GM18909 (cell line): ENCODE measurements around the gene DGKG.

Source experiments
- ATAC-seq: cut with Tn5 transposase; IDR thresholded peaks from one replicate; pipeline ENCODE4 v1.9.1; 2021; ENCODE audit warnings: mild to moderate bottlenecking; ENCODE audit not compliant: unreplicated experiment, poor library complexity

DGKG gene

DNA sequence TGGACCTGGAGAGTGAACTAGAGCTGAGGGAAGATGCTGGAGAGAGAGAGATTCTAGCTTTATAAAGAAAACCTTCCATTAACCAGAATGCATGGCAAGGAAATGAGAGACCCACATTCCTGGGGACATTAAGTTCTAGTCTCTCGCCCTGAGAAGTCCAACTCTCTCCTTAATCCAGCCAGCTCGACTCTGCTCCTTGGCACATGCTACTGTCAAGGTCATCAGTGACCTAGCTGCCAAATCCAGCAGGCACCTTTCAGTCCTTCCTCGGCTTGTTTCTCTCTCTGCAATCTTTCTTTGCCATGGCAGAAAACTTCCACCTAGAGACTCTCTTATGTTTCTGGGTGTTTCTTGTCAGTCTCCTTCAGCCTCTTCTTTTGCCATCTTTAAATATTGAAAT lies 40.3 kb downstream of the DGKG start:
- no peak for ATAC-seq

DNA sequence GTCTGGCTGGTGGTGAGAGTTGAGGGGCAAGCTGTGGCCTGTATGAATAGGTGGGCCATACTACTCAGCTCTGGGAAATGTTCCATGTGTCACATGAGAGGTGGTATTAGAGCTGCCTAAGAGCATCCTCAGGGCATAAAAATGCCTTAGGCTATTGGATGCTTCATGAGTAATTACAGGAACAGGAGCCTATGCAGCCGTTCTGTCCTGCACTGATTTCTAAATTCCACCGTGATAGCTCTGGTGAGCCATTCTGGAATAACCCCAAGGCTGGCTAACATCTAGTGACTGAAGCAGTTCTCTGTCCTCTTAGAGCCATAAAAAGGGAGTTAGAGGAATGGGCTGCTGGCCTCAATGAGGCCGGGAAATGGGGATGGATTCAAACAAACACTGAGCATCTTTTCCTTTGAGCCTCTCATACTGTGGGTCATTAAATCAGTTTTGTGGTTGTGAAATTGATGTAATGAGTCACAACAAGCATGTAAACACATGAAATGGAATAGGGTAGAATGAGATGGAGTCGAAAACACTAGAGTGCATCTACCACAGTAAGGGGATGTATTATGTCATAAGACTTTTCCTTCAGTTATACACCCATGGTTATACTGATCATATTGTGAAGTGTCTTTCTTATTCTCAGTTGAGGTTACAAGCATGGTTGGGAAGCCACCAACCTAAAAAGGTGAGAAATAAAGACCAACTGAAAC lies 41.0 kb downstream of the DGKG start:
- ATAC-seq: no peak

DNA sequence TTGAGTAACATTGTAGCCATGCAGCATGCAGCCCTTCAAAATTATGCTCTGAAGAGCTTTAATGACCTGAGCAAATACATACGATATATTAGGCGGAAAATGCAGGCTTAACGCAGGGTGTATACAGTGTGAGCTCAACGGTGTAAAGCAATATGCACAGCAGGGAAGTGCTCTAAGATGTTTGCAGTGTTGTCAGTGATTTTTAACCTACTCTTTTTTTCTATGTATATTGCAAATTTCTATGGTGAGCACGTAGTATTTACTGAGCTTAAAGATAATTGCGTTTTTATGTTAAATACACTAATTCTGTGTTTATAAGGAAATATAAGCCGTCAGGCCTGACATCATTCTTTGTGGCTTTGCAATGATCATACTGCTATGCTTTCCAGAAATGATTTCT lies 42.1 kb downstream of the DGKG start:
- ATAC-seq: no peak

DNA sequence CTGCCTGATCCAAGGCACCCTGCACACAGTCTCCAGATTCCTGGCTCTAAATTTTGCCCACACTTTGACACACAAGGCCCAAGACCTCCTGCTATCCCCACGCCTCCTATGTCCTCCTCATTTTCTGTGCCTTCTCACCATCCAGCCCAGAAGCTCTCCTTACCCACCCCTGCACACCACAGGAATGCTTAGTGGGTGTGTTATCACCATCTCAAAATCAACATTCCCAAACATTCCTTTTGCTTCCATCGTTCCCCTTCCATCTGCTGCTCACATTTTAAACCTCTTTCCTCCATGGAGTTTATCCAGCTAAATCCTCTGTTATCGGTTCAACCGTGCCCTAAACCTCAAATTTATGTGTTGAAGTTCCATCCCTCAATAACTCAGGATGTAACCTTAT lies 43.9 kb downstream of the DGKG start:
- no peak for ATAC-seq

DNA sequence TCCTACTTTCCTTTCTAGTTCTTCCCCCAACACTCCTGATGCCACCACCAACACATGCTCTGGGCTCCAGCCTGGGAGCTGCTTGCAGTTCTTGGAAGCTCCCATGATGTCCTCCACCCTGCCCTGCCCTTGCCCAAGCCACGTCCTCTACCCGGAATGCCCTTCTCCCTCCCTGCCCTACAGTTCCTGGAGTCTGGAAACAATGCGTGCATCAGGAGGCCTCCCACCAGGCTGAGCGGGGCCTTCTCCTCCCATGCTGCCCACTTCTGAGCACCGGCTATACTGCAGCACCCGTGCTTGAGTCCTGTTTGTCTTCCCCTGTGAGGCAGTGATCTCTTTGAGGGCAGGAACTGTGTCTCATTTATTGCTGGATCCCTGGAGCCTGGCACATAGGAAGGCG lies 44.6 kb downstream of the DGKG start:
- no peak for ATAC-seq

DNA sequence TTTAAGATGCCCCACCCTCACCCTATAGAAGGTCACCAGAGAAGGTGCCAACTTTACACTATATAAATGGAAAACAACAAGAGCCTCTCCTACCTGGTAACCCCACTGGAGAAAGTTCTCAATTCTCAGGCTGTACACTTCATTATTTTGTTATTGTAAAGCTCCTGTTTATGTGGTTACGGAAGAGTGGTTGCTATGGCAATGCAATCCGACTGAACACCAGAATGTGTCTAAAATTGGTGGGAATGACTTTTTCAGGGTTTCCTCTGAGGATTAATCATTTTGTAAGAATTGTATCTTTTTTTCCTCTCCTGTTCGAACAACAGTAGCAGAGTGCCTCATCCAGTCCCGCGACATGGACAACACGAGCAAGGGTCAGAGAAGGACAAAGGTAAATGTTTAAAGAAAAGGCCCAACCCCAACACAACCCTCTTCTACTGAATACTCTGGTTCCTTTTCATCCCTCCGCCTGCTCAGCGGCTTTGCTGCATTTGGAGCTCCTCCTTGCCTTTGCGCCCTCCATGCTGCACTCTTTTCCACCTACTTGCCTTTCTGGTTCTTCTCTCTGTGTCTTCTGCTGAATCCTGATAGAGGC lies 45.3 kb downstream of the DGKG start:
- no peak for ATAC-seq

DNA sequence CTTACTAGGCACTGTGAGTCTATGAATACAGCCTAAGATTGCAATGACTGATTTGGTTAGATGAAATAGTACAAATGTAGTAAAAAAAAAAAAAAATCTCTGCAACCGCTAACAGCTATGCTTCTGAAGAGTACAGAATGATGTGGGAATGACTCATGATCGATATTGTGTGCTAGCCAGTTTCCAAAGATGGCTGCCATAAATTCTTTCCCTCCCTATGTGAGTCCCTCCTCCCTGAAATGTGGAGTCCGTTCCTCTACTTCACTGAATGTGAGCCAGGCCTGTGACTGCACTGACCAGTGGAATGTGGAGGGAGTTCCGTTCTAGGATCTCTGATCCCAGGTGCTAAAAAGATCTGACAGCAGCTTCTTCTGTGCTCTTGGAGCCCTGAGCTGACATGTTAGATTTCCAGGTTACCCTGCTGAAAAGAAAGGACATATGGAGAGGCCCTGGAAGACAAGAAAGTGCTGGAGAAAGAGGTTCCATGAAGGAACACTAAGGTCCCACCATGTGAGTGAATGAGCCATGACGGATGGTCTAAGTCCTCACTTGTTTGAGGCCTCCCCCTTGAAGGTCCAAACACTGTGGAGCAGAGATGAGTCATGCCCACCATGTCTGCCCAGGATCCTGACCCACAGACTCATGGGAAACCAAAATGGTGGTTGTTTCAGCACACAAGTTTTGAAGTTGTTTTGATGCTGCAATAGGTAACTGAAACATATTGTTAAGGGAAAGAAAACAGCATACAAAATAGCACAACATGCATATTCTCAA lies 46.3 kb downstream of the DGKG start:
- ATAC-seq: no peak

DNA sequence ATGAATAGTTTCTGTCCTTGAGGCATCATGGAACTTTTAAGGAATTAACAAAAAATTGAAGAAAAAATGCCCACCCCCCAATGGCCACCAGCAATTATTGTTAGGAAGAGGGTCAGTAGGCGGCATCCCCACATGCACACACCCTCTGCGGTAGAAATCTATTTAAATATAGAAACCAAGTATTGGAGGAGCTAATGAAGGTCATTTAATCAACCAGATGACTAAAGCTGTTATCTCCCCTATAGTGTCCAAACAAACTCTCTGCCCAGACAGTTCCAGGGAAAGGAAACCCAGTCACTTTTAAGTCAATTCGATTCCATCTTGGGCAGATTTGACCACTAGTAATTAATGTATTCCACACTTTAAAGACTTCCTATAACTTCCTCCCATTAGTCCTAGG lies 47.1 kb downstream of the DGKG start:
- no peak for ATAC-seq

DNA sequence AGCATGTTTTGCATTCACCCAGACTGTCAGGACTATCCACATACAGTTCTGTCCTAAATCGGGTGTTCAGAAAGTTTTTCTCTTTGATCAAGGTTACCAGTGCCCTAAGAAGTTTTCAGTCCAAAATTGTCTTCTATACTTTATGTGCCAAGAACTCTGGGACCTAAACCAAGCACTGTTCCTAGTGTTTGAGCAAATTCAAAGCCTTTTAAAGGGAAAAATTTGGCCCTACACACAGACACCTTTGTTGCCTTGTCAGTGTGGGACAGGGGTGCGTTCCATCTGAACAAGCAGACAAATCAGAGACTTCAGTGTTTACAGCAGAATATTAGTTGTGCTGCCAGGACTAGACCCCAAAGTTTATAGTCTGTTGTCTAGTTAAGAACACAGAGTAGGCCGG lies 50.6 kb downstream of the DGKG start:
- ATAC-seq: no peak

DNA sequence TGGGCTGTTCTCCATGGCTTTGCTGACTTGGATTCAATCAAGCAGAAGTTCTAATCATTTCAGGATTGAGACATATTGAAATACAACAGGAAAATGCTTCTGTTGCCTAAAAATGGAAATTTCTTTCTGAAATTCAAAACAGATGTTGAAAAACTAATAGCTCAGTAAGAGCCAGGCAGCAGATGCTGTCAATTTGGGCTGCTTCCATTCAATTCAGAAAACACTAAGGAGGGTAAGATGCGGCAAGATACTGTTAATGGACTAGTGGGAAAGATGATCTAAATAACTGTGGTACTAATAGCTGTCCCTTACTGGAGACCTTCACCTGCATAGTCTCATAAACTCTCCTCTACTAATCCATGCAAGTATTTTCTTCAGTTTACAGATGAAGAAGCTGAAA lies 53.5 kb downstream of the DGKG start:
- ATAC-seq: no peak

DNA sequence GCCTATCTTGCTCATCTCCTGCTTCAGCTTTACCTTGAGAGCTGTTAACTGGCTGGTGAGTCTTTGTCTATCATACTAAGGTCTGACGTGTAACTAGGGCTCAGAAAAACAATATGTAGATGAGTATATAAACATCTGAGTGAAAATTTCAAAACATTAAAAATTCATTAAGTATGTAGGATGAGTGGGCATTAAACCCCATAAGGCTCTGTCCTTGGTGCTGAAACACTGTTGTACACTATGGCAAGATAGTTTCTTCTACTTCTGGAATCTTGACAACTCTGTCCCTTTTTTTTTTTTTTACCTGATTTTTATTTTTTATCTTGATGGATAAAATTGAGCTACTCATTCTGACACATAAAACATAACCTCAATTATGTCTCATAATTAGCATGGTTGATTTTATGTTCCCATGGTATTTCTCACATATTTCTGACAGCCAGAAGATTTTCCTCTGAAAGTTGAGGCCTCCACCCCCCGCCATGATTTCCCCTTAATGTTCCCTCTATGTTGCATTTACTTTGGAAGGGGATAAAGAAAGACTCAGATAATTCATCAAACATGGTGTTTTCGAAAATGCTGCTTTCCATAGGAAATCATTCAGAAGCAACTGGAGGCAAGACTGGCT lies 54.3 kb downstream of the DGKG start:
- ATAC-seq: no peak

DNA sequence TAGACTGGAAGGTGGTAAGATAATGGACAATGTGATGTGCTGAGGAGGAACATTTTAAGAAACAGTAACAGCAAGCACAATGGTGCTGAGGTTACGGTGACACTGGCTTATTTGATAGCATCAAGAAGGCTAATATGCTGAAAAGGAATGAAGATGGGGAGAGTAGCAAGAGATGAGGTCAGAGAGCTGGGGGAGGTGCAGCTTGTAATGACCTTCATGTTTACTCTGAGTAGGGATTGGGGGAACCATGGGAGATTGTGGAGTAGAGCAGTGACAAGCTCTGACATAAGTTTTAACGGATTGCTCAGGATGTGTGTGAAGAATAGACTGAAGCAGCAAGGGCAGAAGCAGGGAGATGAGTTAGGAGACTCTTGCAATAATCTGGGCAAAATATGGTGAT lies 56.7 kb downstream of the DGKG start:
- no peak for ATAC-seq

DNA sequence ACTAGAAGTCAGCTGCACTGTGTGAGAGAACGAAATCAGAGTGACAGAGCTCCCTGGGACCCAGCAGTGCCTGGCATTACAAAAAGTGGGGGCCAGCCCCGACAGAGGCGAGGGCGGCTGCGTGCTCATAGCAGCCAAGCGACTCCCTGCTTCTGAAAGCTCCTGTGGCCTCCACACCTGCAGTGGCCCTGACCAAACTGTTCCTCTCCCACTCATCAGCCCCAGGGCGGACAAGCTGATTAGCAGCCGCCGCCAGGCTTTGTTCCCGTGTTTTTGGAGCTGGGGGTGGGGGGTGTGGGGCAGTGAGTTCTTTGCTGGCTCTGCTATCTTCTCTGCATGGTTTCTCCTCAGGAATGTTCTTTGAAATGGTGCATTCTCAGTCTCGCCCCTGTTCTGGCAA lies 58.1 kb downstream of the DGKG start:
- no peak for ATAC-seq

DNA sequence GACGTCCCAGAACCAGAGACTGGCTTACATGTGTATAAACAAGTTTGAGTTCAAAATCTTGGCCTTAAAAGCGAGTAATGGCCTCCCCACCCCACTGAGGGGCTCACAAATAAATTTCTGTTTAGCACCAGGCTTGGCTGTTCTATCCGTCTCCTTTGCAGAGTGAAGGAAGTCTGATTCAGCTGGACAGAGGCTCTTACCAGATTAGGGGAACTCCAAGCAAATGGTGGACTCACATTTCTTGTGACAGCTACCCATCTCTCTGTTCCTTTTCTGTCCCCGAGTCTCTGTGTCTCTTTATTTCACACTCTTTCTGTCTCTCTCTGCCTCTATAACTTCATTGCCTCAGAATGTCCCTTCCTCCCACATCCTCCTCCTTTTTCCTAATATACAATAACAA lies 62.7 kb downstream of the DGKG start:
- no peak for ATAC-seq

DNA sequence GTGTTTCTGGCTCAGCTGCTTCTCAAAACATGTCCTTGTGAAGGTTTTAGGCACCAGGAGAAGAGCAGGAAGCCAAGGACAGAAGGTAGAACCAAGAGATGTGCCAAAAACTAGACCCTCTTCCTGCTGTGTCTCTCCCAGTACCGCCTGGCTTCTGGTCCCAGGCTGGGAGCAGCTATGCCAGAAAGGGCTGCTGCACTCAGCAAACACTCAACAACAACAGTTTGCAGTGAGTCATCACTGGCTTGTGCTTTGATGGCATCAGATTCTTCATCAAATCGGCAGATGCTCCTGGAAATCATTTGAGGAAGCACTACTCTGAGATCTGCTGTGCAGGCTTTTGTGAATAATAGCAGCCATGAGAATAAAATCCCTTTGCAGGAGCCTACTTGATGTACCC lies 63.2 kb downstream of the DGKG start:
- ATAC-seq: no peak

DNA sequence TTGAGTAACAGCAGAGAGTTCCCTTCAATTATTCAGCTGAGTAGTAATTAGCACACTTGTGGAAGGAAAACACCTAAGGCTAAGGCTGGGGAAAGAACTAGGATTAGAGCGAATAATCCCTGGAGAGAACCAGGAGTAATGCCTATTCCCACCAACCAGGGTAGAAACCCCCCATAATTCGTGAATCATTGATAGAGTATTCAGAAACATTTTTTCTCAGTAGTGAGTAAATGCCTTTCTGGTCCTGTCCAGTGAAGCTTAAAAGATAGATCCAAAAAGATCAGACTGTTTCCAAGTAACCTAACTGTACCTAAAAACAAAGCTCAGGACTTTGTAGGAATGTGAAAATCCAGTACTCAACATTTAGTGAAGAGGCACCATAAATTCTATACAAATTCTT lies 71.2 kb downstream of the DGKG start:
- no peak for ATAC-seq

DNA sequence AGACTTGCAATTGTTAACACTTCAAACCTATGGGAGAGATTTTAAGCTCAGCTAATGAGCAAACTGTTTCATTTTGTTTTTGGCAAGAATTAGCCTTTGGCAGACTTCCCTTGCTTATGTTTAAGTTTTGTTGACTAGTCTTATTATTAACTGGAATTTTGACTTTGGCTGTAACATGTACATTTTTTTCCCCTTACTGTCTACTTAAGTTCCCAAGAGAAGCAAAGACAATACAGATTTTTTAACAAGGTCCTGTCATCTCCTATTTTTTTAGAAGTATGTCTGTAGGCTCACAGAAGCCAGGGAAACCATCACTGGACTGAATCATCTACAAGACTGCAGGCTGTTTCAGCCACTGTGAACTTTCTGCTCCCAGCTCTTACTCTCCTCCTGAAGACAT lies 74.3 kb downstream of the DGKG start:
- ATAC-seq: no peak

DNA sequence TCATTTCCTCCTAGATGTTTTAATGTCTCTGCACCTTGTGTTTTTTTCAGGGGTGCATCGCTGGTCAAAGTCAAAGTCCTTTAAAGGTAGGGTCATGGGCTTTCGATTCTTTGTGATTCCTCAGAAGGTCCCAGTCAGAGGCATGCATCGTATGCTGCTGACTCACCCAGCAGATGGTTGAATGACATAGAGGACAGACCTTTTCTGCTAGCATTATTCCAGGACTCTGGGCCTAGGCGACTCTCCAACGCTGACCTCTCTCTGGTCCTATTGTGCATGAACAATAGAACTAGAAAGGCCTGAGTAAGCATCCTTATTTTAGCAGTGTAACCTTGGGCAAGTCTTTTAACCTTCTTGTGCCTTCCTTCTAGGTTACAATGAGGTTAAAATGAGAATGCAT lies 75.9 kb downstream of the DGKG start:
- ATAC-seq: no peak

DNA sequence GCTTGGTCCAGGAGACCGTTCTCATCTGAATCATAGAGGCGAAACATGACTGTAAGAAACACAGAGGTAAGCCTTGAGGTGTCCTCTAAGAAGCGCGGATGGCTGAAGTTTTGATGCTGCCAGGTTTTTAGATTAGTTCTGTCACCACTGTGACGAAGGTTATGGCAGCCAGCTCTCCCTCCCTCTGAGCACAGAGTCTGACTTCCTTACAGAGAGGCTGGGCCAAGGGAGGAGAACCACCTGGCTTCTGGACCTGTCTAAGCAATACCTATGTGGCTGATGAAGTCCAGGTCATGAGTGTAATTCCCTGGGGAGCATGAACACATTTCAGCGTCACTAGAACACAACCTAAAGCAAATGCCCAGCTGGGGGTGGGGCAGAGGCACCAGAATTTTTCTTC lies 77.4 kb downstream of the DGKG start:
- no peak for ATAC-seq

DNA sequence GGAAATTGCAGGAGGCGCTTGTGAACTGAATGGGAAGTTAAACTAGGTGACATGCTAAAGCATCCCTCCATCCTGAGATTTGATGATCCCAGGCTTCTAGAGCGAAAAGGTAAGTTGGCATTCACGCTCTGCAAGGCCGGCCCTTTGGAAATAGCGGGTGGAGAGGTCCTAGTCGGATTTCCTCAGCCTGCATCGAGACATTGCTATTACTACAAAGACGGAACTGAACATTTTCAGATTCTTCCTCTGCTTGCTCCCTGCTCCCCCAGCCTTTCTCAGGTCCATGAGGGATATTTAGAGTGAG lies 77.7 kb downstream of the DGKG start:
- ATAC-seq: no peak

DNA sequence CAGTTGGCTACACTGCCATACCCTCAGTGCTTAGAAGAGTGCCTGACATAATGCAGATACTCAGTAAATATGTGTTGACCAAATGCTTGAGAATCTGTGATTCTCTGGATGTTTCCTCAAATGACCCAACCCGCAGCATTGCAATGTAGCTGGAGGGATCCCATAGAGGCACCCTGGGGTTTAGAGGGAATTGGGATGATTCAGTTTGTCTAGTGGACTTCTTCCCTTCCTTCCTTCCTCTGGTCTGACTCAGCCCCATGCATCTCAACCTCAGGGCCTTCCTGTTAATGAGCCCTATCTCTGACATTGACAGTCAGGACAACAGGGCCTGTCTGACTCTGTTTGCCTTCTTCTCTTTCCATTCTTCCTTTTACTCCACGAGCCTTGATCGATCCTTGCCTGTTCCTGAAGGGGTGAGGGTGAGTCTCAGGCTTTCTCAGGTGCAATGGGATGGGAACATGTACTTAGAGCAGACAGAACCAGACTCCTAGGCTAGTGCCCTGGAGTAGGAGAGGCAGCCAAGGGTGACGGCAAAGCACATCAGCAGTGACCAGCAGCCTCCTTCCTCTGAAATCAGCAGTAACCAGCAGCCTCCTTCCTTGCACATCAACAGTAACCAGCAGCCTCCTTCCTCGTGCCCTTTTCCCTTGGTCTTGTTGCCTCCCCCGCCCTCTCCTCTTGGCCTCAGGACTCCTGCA lies 78.2 kb downstream of the DGKG start:
- ATAC-seq: no peak
